Epithelial cell of proximal tubule (primary cell): ENCODE data around the gene SMARCB1. TPM values are rescaled to one million over a fixed set of nuclear protein-coding genes. Genes with fewer than 3 reads are reported as not detected.
A peak's percentile ranks its signal among the peaks of the same experiment; 100 is the strongest.

Experiments used
- DNase-seq: peaks from one replicate; pipeline ENCODE4 v3.0.0-alpha.2; 2011; ENCODE audit warnings: low read depth
- H3K4me3 ChIP-seq: 2 replicates; pipeline ENCODE4 v1.5.1; 2011; ENCODE audit warnings: low read depth, mild to moderate bottlenecking, low read length
- total RNA-seq: library from RNA; depleted of rRNA; stranded (reverse); fragments of >200 nt; gene quantifications from 2 replicates; pipeline ENCODE4 v1.2.3, GENCODE V29; 2015
- TF ChIP-seq, protein P1 (sequence below): conservative IDR thresholded peaks from 2 replicates; pipeline ENCODE4 v1.5.1; 2012; ENCODE audit warnings: low read depth, mild to moderate bottlenecking, low read length

SMARCB1 gene
- total RNA-seq, 1 donor from 2014 or later: 173 TPM

DNA sequence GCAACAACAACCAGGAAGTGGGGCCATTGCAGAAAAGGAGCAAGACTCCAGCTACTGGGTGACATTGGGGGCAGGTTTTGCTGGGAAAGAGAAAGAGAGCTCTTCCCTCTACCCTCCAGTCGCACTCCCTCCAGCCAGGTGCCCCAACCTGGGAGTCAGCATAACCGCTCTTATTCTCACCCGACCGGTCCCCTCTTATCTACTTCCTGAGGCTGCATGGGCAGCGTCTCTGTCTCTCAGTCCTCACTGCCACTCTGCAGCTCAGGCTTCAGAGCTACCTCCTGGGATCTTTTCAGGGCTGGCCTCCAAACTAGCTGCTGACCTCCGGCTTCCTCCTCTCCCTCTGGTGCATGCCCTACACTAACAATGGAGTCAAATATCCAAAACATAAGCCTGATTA is 41.0 kb upstream of the SMARCB1 start:
- no peak for DNase-seq
- TF ChIP-seq, protein P1, sequence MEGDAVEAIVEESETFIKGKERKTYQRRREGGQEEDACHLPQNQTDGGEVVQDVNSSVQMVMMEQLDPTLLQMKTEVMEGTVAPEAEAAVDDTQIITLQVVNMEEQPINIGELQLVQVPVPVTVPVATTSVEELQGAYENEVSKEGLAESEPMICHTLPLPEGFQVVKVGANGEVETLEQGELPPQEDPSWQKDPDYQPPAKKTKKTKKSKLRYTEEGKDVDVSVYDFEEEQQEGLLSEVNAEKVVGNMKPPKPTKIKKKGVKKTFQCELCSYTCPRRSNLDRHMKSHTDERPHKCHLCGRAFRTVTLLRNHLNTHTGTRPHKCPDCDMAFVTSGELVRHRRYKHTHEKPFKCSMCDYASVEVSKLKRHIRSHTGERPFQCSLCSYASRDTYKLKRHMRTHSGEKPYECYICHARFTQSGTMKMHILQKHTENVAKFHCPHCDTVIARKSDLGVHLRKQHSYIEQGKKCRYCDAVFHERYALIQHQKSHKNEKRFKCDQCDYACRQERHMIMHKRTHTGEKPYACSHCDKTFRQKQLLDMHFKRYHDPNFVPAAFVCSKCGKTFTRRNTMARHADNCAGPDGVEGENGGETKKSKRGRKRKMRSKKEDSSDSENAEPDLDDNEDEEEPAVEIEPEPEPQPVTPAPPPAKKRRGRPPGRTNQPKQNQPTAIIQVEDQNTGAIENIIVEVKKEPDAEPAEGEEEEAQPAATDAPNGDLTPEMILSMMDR: no peak
- no peak overlapping the region for H3K4me3 ChIP-seq

DNA sequence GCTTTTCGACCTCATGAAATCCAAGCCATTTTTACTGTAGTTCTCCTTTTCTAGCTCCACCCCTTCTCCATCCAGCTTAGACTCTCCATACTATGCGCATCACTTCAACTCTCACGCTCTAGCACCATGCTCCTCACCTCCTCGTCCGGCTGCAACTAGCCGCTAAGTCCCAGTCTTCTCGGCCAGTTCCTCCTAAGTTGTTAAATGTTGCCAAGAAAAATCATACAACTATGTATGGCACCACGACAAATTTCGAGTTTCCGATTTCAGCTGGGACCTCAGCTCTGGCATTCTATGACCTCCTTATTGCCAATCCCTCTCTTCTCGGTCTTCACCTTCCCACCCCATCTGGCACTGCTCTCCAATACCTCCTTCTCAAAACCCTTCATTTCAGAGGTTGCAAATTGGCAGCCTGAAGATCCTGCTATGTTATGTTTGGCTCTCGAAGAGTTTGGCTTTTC is 36.9 kb upstream of the SMARCB1 start:
- no peak for DNase-seq
- peak overlapping the region; percentile 69 for H3K4me3 ChIP-seq
- TF ChIP-seq, protein P1: no peak

DNA sequence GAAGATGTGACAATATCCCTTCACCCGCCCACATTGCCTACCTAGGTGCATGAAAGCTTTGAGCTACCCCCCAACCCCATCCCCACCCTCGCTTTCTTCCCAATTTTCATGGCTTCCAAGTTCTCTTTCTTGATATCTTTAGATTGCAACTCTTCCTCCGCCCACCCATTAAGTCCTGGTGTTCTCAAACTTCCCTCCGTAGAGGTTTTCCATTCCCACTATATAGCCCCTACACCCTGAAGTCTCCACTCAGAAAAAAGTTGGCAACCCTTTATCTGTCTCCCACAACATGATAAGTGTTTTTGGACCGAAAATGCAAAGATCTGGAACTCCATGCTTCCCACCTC is 36.4 kb upstream of the SMARCB1 start:
- H3K4me3 ChIP-seq: peak overlapping the region; percentile 69
- no peak for DNase-seq
- TF ChIP-seq, protein P1: no peak

DNA sequence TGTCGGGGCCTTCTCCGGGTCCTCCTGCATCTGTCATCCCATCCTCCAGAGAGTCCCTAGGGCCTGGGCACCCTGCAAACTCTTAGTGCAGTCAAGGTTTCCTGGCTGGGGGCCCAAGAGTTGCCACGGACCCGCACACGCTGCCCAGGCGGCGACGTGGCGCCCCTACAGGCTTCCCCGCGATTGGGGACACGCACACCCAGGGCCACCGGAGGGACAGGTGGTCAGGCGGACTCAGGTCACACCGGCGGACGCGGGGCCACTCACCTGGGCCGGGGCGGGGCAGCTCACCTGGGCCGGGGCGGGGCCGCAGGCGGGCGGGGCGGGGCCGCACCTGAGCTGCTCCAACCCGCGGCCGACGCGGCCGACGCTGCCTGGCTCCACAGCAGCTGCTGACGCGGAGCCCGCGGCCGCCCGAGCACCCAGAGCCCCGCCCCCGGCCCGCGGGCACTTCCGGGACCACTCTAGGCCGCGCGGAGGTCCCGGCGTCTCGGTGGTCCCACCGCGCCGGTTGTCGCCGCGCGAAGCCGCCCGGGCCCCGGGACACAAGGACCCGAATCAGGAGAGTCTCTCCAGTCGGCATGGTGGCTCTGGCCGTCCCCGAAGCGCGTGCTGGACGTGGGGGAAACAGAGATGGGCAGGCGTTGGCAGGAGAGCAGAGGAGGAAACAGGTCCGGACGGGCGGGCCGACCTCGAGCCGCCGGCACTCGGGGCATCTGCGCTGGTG is 35.9 kb upstream of the SMARCB1 start, which contains the start of gene ZNF70:
Gene ZNF70, minus strand, starts transcription at position 399 of the 727 bp plus-strand sequence. CDS start 5,972 bp downstream, outside the sequence.
- DNase-seq: no peak
- TF ChIP-seq, protein P1: peak; percentile 27
- H3K4me3 ChIP-seq: peak within 1 kb of the TSS; percentile 69

DNA sequence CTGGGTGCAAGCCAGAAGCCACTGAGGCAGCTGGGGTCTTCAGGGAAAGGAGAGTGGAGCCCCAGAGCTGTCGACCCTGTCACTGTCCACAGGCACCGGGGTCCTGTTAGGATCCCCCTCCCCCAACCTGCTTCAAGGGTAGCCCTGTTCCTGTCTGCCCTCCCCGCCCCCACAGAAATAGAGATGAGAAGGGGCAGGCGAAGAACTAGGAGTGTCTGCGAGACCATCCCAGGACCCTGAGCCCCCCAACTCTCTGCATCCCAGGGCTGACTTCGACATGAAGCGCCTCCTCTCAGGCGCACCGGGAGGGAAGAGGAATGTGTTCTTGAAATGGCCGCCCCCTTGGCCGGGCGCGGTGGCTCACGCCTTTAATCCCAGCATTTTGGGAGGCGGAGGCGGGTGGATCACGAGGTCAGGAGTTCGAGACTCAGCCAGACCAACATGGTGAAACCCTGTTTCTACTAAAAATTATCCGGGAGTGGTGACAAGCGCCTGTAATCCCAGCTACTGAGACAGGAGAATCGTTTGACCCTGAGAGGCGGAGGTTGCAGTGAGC is 35.2 kb upstream of the SMARCB1 start:
- DNase-seq: no peak
- TF ChIP-seq, protein P1: no peak
- peak overlapping the region; percentile 69 for H3K4me3 ChIP-seq

DNA sequence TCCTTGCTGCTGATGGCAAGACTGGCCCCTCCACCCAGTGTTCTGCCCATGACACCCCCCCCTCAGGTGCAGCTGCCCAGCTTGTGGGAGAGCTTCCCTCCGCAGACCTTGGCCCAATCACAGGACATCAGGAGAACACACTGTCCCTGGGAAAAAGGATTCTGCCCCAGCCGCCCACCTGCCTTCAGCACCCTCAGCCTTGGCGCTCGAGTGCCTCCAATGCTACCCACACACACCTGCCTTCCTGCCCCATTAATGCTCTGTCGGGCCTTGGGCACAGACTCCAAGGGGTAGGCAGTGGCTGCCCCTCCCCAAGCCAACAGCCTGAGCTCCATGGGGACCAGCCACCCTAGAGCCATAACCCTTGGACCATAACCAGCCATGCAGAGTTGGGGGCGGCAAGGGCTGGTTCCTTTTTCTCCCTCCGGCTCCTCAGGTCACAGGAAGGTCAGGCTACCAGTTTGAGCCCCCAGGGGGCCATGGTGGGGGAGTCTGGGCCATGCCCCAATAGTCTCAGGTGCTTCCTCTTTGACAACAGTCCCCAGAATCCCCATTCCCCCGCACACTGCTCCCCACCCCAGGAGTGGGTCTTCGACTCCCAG is 34.6 kb upstream of the SMARCB1 start:
- H3K4me3 ChIP-seq: peak overlapping the region; percentile 69
- DNase-seq: no peak
- TF ChIP-seq, protein P1: no peak
